Fibroblast of gingiva (primary cell): ENCODE data around the gene ABCA4.
"Not testable (repeated sequence)": the region's sequence is repeated elsewhere in the genome, so short reads cannot be mapped to it uniquely, and the experiment has no call there.

Source experiments
- DNase-seq: peaks from one replicate; pipeline ENCODE4 v3.0.0-alpha.2; 2011; ENCODE audit warnings: low read depth

Gene ABCA4

GRCh38 chr1:93979040-93979717, 141.8 kb downstream of the ABCA4 start:
- DNase-seq = no peak

DNA sequence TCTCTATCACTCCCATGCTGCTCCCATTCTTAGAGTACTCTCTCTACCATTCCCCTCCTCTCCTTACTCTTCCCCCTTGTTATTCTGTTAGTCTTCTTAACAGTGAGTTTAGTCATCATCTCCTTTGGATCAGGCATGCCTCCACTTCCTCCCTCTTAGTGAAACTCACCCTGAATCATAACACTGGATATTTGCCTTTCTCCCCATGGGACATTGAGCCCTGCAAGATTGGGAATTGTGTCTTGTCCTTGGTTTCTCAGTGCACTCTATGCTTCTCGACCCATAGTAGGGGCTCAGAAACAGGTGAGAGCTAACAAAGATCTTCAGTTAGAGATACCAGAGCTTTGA, 143.4 kb downstream of the ABCA4 start:
- peak; percentile 11 for DNase-seq

- DNase-seq = no peak
These were observed 144.0 kb downstream of the ABCA4 start for GRCh38 chr1:93976711-93977597.

DNA sequence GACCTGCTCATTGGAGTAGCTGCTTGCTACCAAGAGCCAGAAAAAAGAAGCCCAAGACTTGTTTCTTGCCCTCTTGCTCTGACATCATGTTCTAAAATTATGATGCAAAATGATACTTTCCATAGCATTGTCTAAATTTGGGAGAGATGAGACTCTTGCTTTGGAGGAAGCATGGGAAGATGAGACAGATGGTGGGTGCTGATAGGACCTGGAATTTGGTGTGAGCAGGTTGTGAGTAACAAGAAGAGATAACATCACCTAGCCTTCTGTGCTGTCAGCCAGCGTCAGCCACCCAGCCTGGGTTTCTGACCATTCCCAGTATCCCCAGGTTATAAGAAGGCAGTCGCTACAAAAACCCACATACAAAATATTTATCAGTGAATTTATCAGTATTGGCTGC, 144.7 kb downstream of the ABCA4 start:
- no peak for DNase-seq

DNA sequence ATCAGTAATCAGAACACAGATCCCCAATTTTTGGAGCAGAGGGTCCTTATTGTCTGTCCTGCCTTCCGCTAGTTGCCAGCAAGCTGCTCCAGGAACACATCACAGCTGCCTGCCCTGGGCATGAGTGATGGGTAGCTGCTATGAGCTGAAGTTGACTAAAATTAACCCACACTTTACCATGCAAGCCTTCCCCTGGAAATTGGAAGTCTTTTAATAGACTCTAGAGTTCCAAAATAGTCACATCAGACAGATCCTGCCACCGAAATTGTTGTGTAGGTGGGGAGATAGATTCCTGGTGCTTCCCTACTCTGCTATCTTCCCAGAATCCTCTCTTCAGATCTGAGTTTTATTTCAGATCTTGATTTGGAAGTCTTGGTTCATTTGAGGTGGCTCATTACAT, 148.6 kb downstream of the ABCA4 start:
- no peak for DNase-seq

GRCh38 chr1:93969887-93970286, 151.1 kb downstream of the ABCA4 start:
- DNase-seq = no peak

- DNase-seq = no peak
These were observed 151.6 kb downstream of the ABCA4 start for GRCh38 chr1:93969371-93969770.

DNA sequence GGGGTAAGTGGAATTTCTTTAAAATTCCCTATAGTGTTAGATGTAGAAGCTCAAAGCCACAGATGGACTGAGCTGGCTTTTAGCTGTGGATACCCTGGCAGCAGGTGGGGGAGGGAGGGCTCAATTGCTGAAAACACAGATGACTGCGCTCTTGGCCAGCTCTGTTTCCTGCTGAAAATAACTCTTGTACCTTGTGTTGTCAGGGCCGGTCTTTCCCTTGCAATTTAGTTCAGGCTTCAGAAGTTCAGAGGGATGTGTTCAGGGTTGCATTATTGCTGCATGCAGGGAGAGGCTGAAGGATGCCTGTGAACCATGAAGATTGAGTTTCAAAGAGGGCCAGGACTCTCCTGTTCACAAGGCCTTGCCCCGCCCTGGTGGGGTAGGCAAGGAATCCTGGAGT, 153.6 kb downstream of the ABCA4 start:
- no peak for DNase-seq

GRCh38 chr1:93965888-93966287, 155.1 kb downstream of the ABCA4 start:
- no peak for DNase-seq

GRCh38 chr1:93965256-93965655, 155.7 kb downstream of the ABCA4 start:
- no peak for DNase-seq

GRCh38 chr1:93964777-93965200, 156.2 kb downstream of the ABCA4 start:
- DNase-seq = no peak

DNA sequence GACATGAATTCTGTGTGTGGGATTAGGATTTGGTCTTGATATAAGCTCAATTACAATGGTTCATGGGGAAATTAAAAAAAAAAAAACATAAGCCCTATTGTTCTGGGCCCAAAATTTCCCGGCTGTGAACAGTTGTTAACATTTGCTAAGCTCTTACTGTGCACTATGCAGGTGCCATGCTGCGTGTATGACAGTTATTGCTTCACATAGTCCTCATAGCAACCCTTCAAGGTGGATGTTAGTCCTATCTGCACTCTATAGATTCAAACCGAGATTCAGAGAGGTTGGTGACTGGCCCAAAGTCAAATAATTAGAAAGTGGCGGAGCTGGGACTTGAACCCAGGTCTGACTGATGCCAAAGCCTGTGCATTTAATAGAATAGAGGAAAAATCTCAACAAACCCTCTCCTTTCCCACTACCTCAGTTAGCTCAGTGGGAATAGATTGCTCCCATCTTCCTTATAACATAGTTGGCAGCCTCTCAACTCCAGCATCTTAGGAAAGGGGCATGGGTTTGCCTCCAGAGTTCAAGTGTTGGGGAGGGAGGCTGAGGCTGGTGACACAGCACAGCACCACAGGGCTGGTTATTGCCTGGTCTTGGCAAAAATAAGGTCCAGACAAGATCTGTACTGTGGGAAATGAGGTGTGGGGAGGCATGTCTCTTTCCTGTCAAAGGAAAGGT, 156.7 kb downstream of the ABCA4 start:
- no peak for DNase-seq

GRCh38 chr1:93963585-93963984, 157.4 kb downstream of the ABCA4 start:
- DNase-seq = no peak

DNA sequence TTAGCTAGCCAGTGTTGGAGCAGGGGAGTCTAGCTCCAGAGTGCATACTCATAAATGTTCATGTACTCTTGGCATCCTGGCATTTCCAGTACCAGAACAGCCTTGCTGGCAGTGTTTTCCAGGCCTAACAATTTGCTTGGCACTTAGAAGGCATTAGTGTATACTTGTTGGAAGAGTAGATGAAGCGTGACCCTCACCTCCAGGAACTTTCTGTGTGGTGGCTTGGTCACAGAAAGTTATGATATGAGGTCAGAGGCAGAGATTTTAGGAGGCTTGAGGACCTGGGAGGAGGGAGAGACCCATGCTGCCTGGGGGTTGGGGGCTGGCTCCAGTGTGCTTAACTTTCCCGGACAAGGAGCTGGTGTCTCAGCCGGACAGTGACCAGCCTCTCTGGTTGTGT, 159.0 kb downstream of the ABCA4 start:
- DNase-seq = no peak

- DNase-seq = no peak
These were observed 159.5 kb downstream of the ABCA4 start for GRCh38 chr1:93961443-93961842.

DNA sequence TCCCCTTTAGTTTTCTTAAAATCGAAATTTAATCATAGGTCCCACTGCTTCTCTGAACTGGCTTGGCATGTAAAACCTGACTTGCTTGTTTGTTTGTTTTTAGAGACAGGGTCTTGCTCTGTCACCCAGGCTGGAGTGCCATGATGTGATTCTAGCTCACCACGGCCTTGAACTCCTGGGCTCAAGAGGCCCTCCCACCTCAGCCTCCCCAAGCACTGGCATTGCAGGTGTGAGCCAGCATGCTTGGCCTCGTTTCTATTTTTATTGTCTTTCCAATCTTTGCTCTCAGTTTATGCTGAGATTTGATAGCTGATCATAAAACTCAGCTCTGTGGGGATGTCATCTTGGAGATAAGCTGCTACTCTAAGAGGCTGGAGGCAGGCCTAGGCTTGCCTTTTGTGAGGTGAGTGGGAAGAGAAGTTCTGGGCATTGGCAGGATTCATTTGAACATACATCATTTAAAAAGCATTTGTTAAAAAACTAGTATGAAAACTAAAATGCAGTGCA, 160.3 kb downstream of the ABCA4 start:
- no peak for DNase-seq

GRCh38 chr1:93959413-93959812, 161.5 kb downstream of the ABCA4 start:
- DNase-seq = no peak

- no peak for DNase-seq
These were observed 162.2 kb downstream of the ABCA4 start for GRCh38 chr1:93958726-93959100.

DNA sequence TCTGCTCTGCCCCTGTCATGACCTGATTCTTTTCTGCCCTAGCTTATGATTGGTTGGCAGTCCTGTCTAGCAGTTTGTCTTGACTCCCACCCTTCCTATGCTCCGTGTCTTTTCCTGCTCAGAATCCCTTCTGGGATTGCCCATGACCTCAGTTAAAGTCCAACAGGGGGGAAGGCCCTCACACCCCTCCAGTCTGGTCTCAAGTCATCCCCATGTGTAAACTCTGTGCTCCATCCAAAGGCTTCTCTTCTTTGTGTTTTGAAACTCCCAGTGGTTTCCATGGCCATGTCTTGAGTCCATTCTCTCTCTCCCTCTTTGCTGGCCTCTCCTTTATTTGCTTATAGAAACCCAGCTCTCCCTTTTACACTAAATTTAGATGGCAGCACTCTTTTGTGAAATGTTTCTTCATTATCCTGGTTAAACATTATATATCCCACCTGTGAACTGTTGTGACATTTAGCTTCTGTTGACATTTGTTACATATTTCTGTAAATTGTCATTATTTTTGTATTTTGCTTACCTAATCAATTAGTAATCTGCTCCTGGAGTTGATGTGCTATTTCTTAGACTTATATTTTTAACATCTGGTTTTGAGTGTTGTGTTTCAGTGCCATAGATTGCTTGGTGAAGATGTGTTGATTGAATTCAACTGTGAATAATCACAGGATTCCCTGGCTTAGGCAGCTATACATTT, 162.8 kb downstream of the ABCA4 start:
- DNase-seq = no peak

DNA sequence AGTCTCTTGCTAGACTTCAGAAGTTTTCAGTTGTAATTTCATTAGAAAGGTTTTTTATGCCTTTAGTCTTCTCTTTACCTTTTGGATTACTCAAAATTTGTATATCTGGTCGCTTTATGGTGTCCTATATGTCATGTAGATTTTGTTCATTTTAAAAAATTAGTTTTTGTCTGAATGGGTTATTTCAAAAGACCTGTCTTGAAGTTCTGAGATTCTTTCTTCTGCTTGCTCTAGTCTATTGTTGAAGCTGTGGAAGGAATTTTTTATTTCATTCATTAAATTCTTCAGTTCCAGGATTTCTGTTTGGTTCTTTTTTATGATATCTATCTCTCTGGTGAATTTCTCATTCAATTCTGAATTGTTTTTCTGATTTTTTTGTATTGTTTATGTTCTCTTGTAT, 165.2 kb downstream of the ABCA4 start:
- DNase-seq = no peak

DNA sequence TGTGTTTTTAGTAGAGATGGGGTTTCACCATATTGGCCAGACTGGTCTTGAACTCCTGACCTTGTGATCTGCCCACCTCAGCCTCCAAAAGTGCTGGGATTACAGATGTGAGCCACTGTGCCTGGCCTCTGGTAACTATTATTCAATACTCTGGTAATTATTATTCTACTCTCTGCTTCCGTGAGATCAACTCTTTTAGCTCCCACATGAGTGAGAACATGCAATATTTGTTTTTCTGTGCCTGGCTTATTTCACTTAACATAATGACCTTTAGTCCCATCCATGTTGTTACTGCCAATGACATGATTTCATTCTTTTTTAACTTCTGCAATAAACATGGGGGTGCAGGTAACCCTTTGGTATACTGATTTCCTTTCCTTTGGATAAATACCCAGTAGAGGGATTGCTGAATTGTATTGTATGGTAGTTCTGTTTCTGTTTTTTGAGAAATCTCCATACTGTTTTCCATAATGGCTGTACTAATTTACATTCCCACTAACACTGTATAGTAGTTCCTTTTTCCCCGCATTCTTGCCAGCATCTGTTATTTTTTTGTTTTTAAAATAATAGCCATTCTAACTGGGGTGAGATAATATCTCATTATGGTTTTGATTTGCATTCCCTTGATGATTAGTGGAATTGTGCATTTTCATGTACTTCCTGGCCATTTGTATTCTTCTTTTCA, 173.8 kb downstream of the ABCA4 start:
- not testable (repeated sequence) for DNase-seq
